Hair follicle dermal papilla cell (primary cell): ENCODE data around the gene TMSB15B. TPM values are rescaled to one million over a fixed set of nuclear protein-coding genes. Genes with fewer than 3 reads are reported as not detected.

ENCODE experiments used
- total RNA-seq: library from RNA; depleted of rRNA; stranded (reverse); fragments of >200 nt; gene quantifications from 2 replicates; pipeline ENCODE4 v1.2.3, GENCODE V29; 2012

TMSB15B gene
- 2.4 and 2.6 TPM in 2 replicates for total RNA-seq

GRCh38 chrX:103962411-103963278 lies at the start of gene TMSB15B:
TSS of gene TMSB15B (plus strand) at chrX:103962627.

GRCh38 chrX:104013606-104014005 lies 51.2 kb downstream of the TMSB15B start, which contains the start of gene H2BW1:
TSS of gene H2BW1 (minus strand) at chrX:104013708. CDS start at chrX:104013576, 132 bp downstream.

Other genes with a start within 250 kb of the TMSB15B start
- gene PLP1, start 185.8 kb upstream of the TMSB15B start, total RNA-seq = 0.97 and 1.9 TPM in 2 replicates
- 0.97 and 1.1 TPM in 2 replicates for gene RAB9B, start 130.4 kb upstream of the TMSB15B start, total RNA-seq
- gene H2BW1, start 51.1 kb downstream of the TMSB15B start, total RNA-seq = not detected in 2 replicates
- not detected in 2 replicates for gene H2BW2, start 77.3 kb downstream of the TMSB15B start, total RNA-seq
- 1.9 and 2.9 TPM in 2 replicates for gene TMSB15C, start 113.6 kb downstream of the TMSB15B start, total RNA-seq
- 0.12 and 0.16 TPM in 2 replicates for gene ZCCHC18, start 149.9 kb downstream of the TMSB15B start, total RNA-seq
- 6.7 and 9.6 TPM in 2 replicates for gene SLC25A53, start 194.4 kb downstream of the TMSB15B start, total RNA-seq
- 17.1 and 19.8 TPM in 2 replicates for gene FAM199X, start 203.8 kb downstream of the TMSB15B start, total RNA-seq